Tibial artery (tissue), 4 donors: ENCODE measurements around the gene SLX9.

Source experiments
- DNase-seq, 2 donors: peaks; one replicate each; pipeline ENCODE4 v3.0.0-alpha.2; 2019
- H3K27ac ChIP-seq, 2 donors: fragments of 200-600 bp; sonication (generic) in 1 of 2; 1 replicate in 1 of 2; 2 replicates in 1 of 2; pipeline ENCODE4 v1.5.1; 2018 to 2019; ENCODE audit warnings: mild to moderate bottlenecking in 1 of 2
- H3K27me3 ChIP-seq, 2 donors: fragments of 200-600 bp; sonication (generic) in 1 of 2; one replicate each; pipeline versions ENCODE4 v1.5.1 to v1.6.0; 2016 to 2019
- H3K36me3 ChIP-seq, 3 donors: fragments of 200-600 bp; sonication (generic) in 2 of 3; one replicate each; pipeline ENCODE4 v1.5.1; 2016 to 2019; ENCODE audit warnings: mild to moderate bottlenecking in 2 of 3
- H3K4me1 ChIP-seq, 4 donors: fragments of 200-600 bp; sonication (generic) in 2 of 4; 1 replicate in 3 of 4; 2 replicates in 1 of 4; pipeline ENCODE4 v1.5.1; 2016 to 2019
- H3K4me3 ChIP-seq, 2 donors: fragments of 200-600 bp; sonication (generic) in 1 of 2; 1 replicate in 1 of 2; 2 replicates in 1 of 2; pipeline ENCODE4 v1.5.1; 2018 to 2019; ENCODE audit warnings: mild to moderate bottlenecking in 2 of 2
- H3K9me3 ChIP-seq, 3 donors: fragments of 200-600 bp; sonication (generic) in 1 of 3; one replicate each; pipeline ENCODE4 v1.5.1; 2016 to 2019
- intact Hi-C: fragments of 100-400 bp; cut with DNase I; formaldehyde crosslinking; loops from one replicate; pipeline ENCODE4 v1.15.0; 2023; ENCODE audit warnings: low total_unique reads
- TF ChIP-seq, protein P1 (sequence below), 2 experiments: fragments of 200-600 bp in 1 of 2; fragments of 450-650 bp in 1 of 2; IDR thresholded peaks; one replicate each; pipeline ENCODE4 v1.5.1; 2017 to 2019; ENCODE audit warnings: antibody characterized with exemption in 2 of 2, mild to moderate bottlenecking in 1 of 2, moderate library complexity in 1 of 2

The SLX9 gene

DNA sequence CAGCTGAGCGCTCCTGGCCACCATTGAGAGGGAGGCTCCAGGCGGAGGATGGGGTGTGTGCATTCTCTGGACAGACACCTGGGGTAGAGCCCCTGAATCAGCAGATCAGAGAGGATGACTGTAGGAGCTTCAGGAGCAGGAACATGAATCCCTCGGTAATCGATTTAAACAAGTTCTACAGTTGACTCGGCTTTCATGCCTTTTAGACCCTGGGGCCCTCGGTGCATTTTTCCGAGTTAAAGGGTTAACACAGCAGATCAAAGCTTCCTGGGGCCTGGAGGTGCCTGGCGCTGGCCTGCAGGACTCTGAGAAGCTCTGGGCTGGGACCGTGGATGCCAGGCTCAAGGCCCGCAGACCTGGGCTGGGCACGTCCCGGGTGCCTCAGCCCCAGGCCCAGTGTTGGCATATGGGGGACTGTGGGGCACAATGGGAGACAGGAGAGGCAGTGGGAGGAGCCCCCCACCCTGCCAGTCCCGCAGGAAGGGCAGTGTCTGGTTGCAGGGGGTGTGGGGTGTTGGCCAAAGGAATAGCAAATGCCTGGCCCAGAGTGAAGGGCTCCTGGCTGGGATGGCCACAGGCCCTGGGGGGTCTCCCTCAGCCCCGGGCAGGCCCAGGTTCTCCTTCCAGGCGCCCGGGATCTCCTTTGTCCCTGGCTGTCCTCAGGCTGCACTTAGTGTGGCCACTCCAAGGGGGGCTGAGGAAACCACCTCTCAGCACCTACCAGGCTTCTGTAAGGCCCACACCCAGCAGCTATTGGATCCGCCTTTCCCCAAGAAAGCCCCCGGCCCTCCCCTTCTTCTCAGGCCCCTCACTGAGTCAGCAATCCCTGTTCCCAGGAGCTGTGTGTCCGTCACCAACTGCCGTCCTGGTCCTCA, 40.1 kb downstream of the SLX9 start:
- Histone ChIP-seq H3K36me3 (peaks cover 19 to 32% (median 26%) of the 10 kb centered on the region in 3 donors), H3K4me3 (no peak overlapping the region), H3K4me1 (peaks cover 0 to 81% (median 54%) of the 10 kb centered on the region in 4 donors), H3K9me3 (no peaks in the 10 kb centered on the region), H3K27me3 (no peaks in the 10 kb centered on the region), H3K27ac (peak overlapping the region; percentile 89 to 96)
- intact Hi-C loops, result loop anchor here (5.0 kb wide), 1 partner anchor 52 kb away; no protein-coding TSS in a partner anchor
- TF ChIP-seq, protein P1, sequence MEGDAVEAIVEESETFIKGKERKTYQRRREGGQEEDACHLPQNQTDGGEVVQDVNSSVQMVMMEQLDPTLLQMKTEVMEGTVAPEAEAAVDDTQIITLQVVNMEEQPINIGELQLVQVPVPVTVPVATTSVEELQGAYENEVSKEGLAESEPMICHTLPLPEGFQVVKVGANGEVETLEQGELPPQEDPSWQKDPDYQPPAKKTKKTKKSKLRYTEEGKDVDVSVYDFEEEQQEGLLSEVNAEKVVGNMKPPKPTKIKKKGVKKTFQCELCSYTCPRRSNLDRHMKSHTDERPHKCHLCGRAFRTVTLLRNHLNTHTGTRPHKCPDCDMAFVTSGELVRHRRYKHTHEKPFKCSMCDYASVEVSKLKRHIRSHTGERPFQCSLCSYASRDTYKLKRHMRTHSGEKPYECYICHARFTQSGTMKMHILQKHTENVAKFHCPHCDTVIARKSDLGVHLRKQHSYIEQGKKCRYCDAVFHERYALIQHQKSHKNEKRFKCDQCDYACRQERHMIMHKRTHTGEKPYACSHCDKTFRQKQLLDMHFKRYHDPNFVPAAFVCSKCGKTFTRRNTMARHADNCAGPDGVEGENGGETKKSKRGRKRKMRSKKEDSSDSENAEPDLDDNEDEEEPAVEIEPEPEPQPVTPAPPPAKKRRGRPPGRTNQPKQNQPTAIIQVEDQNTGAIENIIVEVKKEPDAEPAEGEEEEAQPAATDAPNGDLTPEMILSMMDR (IDR thresholded peaks at IDR 0.05), result no peak
- no peak for DNase-seq

DNA sequence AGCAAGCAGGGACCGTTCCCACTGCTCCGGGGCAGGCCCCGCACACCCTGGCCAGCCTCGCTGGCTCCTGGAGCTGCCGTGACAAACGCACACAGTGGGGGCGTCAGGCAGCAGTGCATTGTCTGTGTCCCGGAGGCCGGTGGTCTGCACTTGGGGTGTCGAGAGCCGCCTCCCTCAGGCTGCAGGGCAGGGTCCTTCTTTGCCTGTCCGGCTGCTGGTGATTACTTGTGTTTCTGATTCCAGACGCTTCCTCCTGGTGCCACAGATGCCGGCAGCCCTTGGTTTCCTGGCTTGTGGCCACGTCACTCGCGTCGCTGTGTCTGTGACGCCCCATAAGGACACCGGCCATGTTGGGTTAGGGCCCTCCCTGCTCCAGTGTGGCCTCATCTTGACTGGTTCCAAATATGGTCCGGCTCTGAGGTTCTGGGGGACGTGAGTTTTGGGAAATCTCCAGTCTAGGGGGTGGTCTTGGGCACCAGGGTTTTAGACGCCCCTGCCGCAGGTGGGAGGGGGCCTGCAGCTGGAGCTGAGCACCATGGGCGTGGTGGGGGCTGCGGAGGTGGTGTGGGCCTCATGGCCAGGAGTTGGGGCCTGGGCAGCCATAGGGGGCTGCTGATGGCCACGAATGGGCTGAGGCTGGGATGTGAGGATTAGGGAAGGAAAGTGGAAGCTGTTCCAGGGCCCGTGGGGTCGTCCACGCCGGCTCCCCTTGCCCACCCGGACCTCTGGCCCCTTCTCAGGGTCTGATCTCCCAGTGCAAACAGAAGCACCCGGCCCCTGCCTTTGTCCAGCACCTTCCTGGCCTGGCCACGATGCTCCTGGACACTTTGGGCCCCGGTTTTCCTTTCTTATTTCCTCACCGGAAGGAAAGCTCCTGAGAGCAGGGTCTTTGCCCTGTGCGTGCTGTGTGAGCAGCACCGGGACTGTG, 41.0 kb downstream of the SLX9 start:
- DNase-seq, result peak in 1 of 2 donors; percentile 63
- TF ChIP-seq, protein P1 (IDR thresholded peaks at IDR 0.05), result no peak
- peaks cover 0 to 81% (median 53%) of the 10 kb centered on the region in 4 donors for H3K4me1 ChIP-seq
- no peak overlapping the region for H3K4me3 ChIP-seq
- no peaks in the 10 kb centered on the region for H3K27me3 ChIP-seq
- H3K36me3 ChIP-seq, result peaks cover 18 to 23% (median 22%) of the 10 kb centered on the region in 3 donors
- no peaks in the 10 kb centered on the region for H3K9me3 ChIP-seq
- intact Hi-C loops, result loop anchor here (5.0 kb wide), 1 partner anchor 51 kb away; no protein-coding TSS in a partner anchor
- H3K27ac ChIP-seq, result peak overlapping the region; percentile 89 to 96

DNA sequence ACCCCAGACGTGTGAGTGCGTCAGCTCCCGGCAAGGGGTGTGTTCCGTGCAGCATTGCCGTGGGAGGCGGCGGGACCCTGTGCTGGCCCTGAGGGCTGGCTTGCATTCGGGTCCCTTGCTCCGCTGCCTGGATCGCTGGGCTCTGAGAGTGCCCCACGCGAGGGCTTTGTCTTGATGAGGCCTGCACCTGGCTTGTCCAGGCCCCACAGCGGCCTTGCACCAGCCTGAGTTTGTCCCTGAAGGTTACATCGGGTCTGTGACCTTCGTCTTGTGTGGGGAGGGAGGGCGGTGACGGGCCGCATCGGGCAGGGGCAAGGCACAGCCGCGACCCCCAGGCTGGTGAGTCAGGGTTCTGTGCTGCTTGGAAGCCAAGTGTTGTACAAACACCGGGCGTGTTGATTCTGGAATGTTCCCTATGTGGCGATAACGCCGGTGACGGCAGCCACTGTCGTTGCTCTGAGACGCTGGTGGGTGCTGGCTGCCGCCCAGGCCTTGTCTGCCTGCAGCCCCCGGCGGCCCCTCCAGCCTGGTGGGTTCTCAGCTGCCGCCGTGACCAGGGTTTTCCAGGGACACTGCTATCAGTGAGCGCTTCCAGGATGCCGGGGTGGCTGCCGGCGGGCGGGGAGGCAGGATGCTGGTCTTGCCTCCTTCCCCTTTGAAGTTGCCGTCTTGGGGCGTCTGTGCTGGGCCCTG, 42.9 kb downstream of the SLX9 start:
- TF ChIP-seq, protein P1 (IDR thresholded peaks at IDR 0.05), result no peak
- H3K36me3 ChIP-seq, result peaks cover 3 to 9% (median 4%) of the 10 kb centered on the region in 3 donors
- H3K4me1 ChIP-seq, result peaks cover 0 to 77% (median 53%) of the 10 kb centered on the region in 4 donors
- no peaks in the 10 kb centered on the region for H3K27me3 ChIP-seq
- no peak overlapping the region for H3K4me3 ChIP-seq
- peak overlapping the region; percentile 89 to 96 for H3K27ac ChIP-seq
- no peaks in the 10 kb centered on the region for H3K9me3 ChIP-seq
- DNase-seq, result peak; percentile 77 to 97
- intact Hi-C loops, result loop anchor here (5.0 kb wide), 1 partner anchor 50 kb away; no protein-coding TSS in a partner anchor

DNA sequence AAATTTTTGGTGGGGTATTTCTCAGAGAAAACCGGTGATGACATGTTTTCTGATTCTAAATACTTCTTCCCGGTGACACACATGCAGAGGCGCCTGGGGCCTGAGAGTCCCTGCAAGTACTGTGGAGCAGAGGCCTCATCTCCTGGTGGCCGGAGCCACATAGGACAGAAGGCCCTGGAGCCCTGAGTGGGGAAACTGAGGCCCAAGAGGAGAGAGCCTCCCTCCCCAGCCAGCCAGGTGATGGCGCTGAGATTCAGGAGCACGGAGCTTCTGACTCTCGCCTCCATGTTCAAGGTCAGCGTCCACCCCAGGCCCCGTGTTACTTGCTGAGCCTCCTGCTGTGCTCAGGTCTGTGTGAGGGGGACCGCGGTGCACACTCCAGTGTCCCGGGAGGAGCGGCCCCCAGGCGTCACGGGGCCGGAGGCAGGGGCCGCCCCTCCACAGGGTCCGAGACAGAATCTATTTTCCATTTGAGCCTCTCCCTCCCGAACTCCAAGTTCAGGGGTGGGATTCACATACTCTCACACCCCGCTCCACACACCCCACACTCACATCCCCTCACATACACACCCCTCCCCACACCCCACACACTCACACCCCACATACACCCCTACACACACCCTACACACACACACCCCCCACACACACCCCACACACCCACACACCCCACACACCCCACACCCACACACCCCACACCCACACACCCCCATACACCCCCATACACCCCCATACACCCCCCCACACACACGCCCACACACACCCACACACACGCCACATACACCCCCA, 43.8 kb downstream of the SLX9 start:
- intact Hi-C loops, result loop anchor here (5.0 kb wide), 1 partner anchor 49 kb away; no protein-coding TSS in a partner anchor
- Histone ChIP-seq H3K36me3 (peaks cover 0 to 5% (median 0%) of the 10 kb centered on the region in 3 donors), H3K4me3 (no peak overlapping the region), H3K4me1 (peaks cover 0 to 74% (median 53%) of the 10 kb centered on the region in 4 donors), H3K27ac (peak overlapping the region; percentile 89 to 96), H3K9me3 (no peaks in the 10 kb centered on the region), H3K27me3 (no peaks in the 10 kb centered on the region)
- DNase-seq, result peak in 1 of 2 donors; percentile 70
- TF ChIP-seq, protein P1 (IDR thresholded peaks at IDR 0.05), result no peak
